Osteoblast (primary cell): ENCODE measurements around the gene MACROD2. TPM values are rescaled to one million over a fixed set of nuclear protein-coding genes. Genes with fewer than 3 reads are reported as not detected.

Experiments used
- DNase-seq: peaks from one replicate; pipeline ENCODE4 v3.0.0; 2011; ENCODE audit warnings: low spot score, mixed read lengths; ENCODE audit not compliant: insufficient read length; ENCODE audit errors: missing footprints
- H2AFZ ChIP-seq: 2 replicates; pipeline ENCODE4 v1.6.0; 2011; ENCODE audit warnings: mild to moderate bottlenecking, low read length
- H3K27ac ChIP-seq: 2 replicates; pipeline ENCODE4 v1.5.1; 2011; ENCODE audit warnings: mild to moderate bottlenecking, low read depth, low read length, moderate library complexity
- H3K27me3 ChIP-seq: 2 replicates; pipeline ENCODE4 v1.6.0; 2012; ENCODE audit warnings: mild to moderate bottlenecking, control low read depth, inconsistent platforms, low read length, moderate library complexity; ENCODE audit not compliant: insufficient read depth
- H3K36me3 ChIP-seq: 2 replicates; pipeline ENCODE4 v1.5.1; 2011; ENCODE audit warnings: mild to moderate bottlenecking, low read length, control low read depth, moderate library complexity; ENCODE audit not compliant: insufficient read depth
- H3K4me1 ChIP-seq: 2 replicates; pipeline ENCODE4 v1.5.1; 2011; ENCODE audit warnings: mild to moderate bottlenecking, low read length, control low read depth, moderate library complexity; ENCODE audit not compliant: insufficient read depth
- H3K4me2 ChIP-seq: 2 replicates; pipeline ENCODE4 v1.6.0; 2011; ENCODE audit warnings: mild to moderate bottlenecking, low read length; ENCODE audit not compliant: insufficient read depth
- H3K4me3 ChIP-seq: fragments of 200-600 bp; sonication (generic); 3 replicates; pipeline ENCODE4 v1.5.1; 2012; ENCODE audit warnings: mild to moderate bottlenecking, low read length, inconsistent platforms; ENCODE audit not compliant: insufficient read depth
- H3K79me2 ChIP-seq: 2 replicates; pipeline ENCODE4 v1.6.0; 2012; ENCODE audit warnings: mild to moderate bottlenecking, low read length, control low read depth, inconsistent platforms; ENCODE audit not compliant: insufficient read depth
- H3K9me3 ChIP-seq: 2 replicates; pipeline ENCODE4 v1.5.1; 2011; ENCODE audit warnings: low read depth, low read length, control low read depth
- H4K20me1 ChIP-seq: 2 replicates; pipeline ENCODE4 v1.6.0; 2012; ENCODE audit warnings: mild to moderate bottlenecking, low read length, control low read depth; ENCODE audit not compliant: insufficient read depth
- CTCF ChIP-seq: IDR thresholded peaks from 2 replicates; pipeline ENCODE4 v1.5.1; 2011; ENCODE audit warnings: mild to moderate bottlenecking, low read depth, low read length, moderate library complexity; ENCODE audit errors: extremely low read depth
- total RNA-seq: library from RNA; depleted of rRNA; stranded (reverse); fragments of >200 nt; gene quantifications from 2 replicates; pipeline ENCODE4 v1.2.3, GENCODE V29; 2012

MACROD2 gene
- total RNA-seq, 1 donor: 4.0 TPM

GRCh38 chr20:14051454-14051853 is 56.1 kb downstream of the MACROD2 start:
- Histone ChIP-seq H3K36me3 (no peaks in the 10 kb centered on the region), H2AFZ (no peak overlapping the region), H3K4me1 (no peaks in the 10 kb centered on the region), H3K27me3 (no peaks in the 10 kb centered on the region), H4K20me1 (no peaks in the 10 kb centered on the region), H3K27ac (no peak overlapping the region), H3K79me2 (no peaks in the 10 kb centered on the region), H3K4me2 (no peak overlapping the region), H3K4me3 (no peak overlapping the region), H3K9me3 (no peaks in the 10 kb centered on the region)
- no peak for DNase-seq
- no peak for TF ChIP-seq CTCF

- no peaks in the 10 kb centered on the region for H3K9me3 ChIP-seq
- H3K27ac ChIP-seq: no peak overlapping the region
- no peaks in the 10 kb centered on the region for H3K79me2 ChIP-seq
- no peak overlapping the region for H3K4me3 ChIP-seq
- H2AFZ ChIP-seq: no peak overlapping the region
- H3K36me3 ChIP-seq: no peaks in the 10 kb centered on the region
- no peak for DNase-seq
- no peaks in the 10 kb centered on the region for H3K27me3 ChIP-seq
- peak; percentile 61 for TF ChIP-seq CTCF
- no peaks in the 10 kb centered on the region for H3K4me1 ChIP-seq
- H3K4me2 ChIP-seq: no peak overlapping the region
- no peaks in the 10 kb centered on the region for H4K20me1 ChIP-seq
These were observed 59.9 kb downstream of the MACROD2 start for GRCh38 chr20:14055127-14055742.

- Histone ChIP-seq H3K4me3 (no peak overlapping the region), H2AFZ (no peak overlapping the region), H3K27ac (no peak overlapping the region), H3K79me2 (no peaks in the 10 kb centered on the region), H3K27me3 (no peaks in the 10 kb centered on the region), H4K20me1 (no peaks in the 10 kb centered on the region), H3K4me1 (no peaks in the 10 kb centered on the region), H3K9me3 (no peaks in the 10 kb centered on the region), H3K4me2 (no peak overlapping the region), H3K36me3 (no peaks in the 10 kb centered on the region)
- no peak for DNase-seq
- TF ChIP-seq CTCF: no peak
These were observed 66.9 kb downstream of the MACROD2 start for GRCh38 chr20:14062171-14062570.

- DNase-seq: no peak
- Histone ChIP-seq H3K27ac (no peak overlapping the region), H3K4me3 (no peak overlapping the region), H3K4me1 (no peaks in the 10 kb centered on the region), H4K20me1 (no peaks in the 10 kb centered on the region), H3K36me3 (no peaks in the 10 kb centered on the region), H3K9me3 (no peaks in the 10 kb centered on the region), H3K4me2 (no peak overlapping the region), H3K79me2 (no peaks in the 10 kb centered on the region), H2AFZ (no peak overlapping the region), H3K27me3 (no peaks in the 10 kb centered on the region)
- TF ChIP-seq CTCF: no peak
These were observed 67.5 kb downstream of the MACROD2 start for GRCh38 chr20:14062786-14063185.
